ENCODE results near the gene SLC9C2. TPM values are rescaled to one million over a fixed set of nuclear protein-coding genes. Genes with fewer than 3 reads are reported as not detected.

SLC9C2 gene
- total and polyA plus RNA-seq, 2 donors (not counting 1 experiment from before 2014, with no cell fraction given): not detected

- H3K36me3 ChIP-seq (ENCODE audit: control insufficient read depth, insufficient read depth, low read length): no peaks in the 10 kb centered on the region
- no peaks in the 10 kb centered on the region for H3K4me1 ChIP-seq (ENCODE audit: control insufficient read depth, extremely low read depth, insufficient read depth, low read length)
- no peaks in the 10 kb centered on the region for H4K20me1 ChIP-seq (ENCODE audit: control insufficient read depth, extremely low read depth, insufficient read depth, low read length)
- H3K4me3 ChIP-seq (replicated peaks in 1 of 4; ENCODE audit: control extremely low read depth in 1 of 4, insufficient read depth in 1 of 4, low read depth in 3 of 4, low read length in 4 of 4): no peak overlapping the region
- no peak overlapping the region for H3K27ac ChIP-seq (ENCODE audit: insufficient read depth, low read length)
- H3K9me3 ChIP-seq (ENCODE audit: control insufficient read depth, insufficient read depth, low read depth, low read length): no peaks in the 10 kb centered on the region
- no peaks in the 10 kb centered on the region for H3K79me2 ChIP-seq (ENCODE audit: control insufficient read depth, insufficient read depth, low read length)
- H3K9ac ChIP-seq (ENCODE audit: insufficient read depth, low read length): no peak overlapping the region
- H2AFZ ChIP-seq (ENCODE audit: low read length): no peak overlapping the region
- DNase-seq (ENCODE audit: low read depth in 2 of 2): peak in 1 of 2 donors; percentile 8
- no peaks in the 10 kb centered on the region for H3K27me3 ChIP-seq (ENCODE audit: control insufficient read depth, insufficient read depth, low read length)
- no peak overlapping the region for H3K4me2 ChIP-seq (ENCODE audit: extremely low read depth, insufficient read depth, low read length)
- no peak for TF ChIP-seq EZH2 (IDR thresholded peaks at IDR 0.05; ENCODE audit: low read length, missing control alignments)
- TF ChIP-seq, protein P1, sequence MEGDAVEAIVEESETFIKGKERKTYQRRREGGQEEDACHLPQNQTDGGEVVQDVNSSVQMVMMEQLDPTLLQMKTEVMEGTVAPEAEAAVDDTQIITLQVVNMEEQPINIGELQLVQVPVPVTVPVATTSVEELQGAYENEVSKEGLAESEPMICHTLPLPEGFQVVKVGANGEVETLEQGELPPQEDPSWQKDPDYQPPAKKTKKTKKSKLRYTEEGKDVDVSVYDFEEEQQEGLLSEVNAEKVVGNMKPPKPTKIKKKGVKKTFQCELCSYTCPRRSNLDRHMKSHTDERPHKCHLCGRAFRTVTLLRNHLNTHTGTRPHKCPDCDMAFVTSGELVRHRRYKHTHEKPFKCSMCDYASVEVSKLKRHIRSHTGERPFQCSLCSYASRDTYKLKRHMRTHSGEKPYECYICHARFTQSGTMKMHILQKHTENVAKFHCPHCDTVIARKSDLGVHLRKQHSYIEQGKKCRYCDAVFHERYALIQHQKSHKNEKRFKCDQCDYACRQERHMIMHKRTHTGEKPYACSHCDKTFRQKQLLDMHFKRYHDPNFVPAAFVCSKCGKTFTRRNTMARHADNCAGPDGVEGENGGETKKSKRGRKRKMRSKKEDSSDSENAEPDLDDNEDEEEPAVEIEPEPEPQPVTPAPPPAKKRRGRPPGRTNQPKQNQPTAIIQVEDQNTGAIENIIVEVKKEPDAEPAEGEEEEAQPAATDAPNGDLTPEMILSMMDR (conservative IDR thresholded peaks at IDR 0.05 in 1 of 2, IDR thresholded peaks at IDR 0.05 in 1 of 2; ENCODE audit: low read depth in 1 of 2, low read length in 2 of 2): no peak
Observed at GRCh38 chr1:173590557-173590956, 12.3 kb downstream of the SLC9C2 start.

GRCh38 chr1:173581383-173582079 lies 21.3 kb downstream of the SLC9C2 start:
- Histone ChIP-seq H3K9ac (ENCODE audit: insufficient read depth, low read length) (no peak overlapping the region), H4K20me1 (ENCODE audit: control insufficient read depth, extremely low read depth, insufficient read depth, low read length) (no peaks in the 10 kb centered on the region), H3K4me3 (replicated peaks in 1 of 4; ENCODE audit: control extremely low read depth in 1 of 4, insufficient read depth in 1 of 4, low read depth in 3 of 4, low read length in 4 of 4) (no peak overlapping the region), H3K79me2 (ENCODE audit: control insufficient read depth, insufficient read depth, low read length) (no peaks in the 10 kb centered on the region), H3K4me2 (ENCODE audit: extremely low read depth, insufficient read depth, low read length) (no peak overlapping the region), H3K27me3 (ENCODE audit: control insufficient read depth, insufficient read depth, low read length) (peaks cover 13% of the 10 kb centered on the region), H3K9me3 (ENCODE audit: control insufficient read depth, insufficient read depth, low read depth, low read length) (no peaks in the 10 kb centered on the region), H3K36me3 (ENCODE audit: control insufficient read depth, insufficient read depth, low read length) (no peaks in the 10 kb centered on the region), H3K4me1 (ENCODE audit: control insufficient read depth, extremely low read depth, insufficient read depth, low read length) (no peaks in the 10 kb centered on the region), H3K27ac (ENCODE audit: insufficient read depth, low read length) (no peak overlapping the region), H2AFZ (ENCODE audit: low read length) (no peak overlapping the region)
- no peak for DNase-seq (ENCODE audit: low read depth in 2 of 2)
- TF ChIP-seq, protein P1 (conservative IDR thresholded peaks at IDR 0.05 in 1 of 2, IDR thresholded peaks at IDR 0.05 in 1 of 2; ENCODE audit: low read depth in 1 of 2, low read length in 2 of 2): no peak
- no peak for TF ChIP-seq EZH2 (IDR thresholded peaks at IDR 0.05; ENCODE audit: low read length, missing control alignments)

DNA sequence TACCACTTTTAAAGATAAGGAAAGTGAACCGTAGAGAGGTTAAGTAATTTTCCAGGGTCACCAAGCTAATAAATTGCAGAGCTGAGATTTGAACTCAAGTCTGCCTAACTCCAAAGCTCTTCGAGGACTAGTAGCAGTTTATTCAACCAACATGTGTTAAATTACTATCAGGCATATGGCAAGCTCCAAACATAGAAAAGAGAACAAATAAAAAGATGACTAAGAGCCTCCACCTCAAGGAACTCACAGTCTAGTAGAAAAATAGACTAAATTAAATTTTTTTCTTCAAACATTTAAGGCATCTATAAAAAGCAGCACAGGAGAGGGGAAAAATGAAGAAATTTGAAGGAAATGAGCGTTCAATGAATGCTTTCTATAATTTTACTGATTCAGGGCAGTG lies 22.2 kb downstream of the SLC9C2 start:
- Histone ChIP-seq H3K79me2 (ENCODE audit: control insufficient read depth, insufficient read depth, low read length) (no peaks in the 10 kb centered on the region), H3K4me1 (ENCODE audit: control insufficient read depth, extremely low read depth, insufficient read depth, low read length) (no peaks in the 10 kb centered on the region), H3K9ac (ENCODE audit: insufficient read depth, low read length) (no peak overlapping the region), H3K27me3 (ENCODE audit: control insufficient read depth, insufficient read depth, low read length) (peaks cover 13% of the 10 kb centered on the region), H2AFZ (ENCODE audit: low read length) (no peak overlapping the region), H3K9me3 (ENCODE audit: control insufficient read depth, insufficient read depth, low read depth, low read length) (no peaks in the 10 kb centered on the region), H4K20me1 (ENCODE audit: control insufficient read depth, extremely low read depth, insufficient read depth, low read length) (no peaks in the 10 kb centered on the region), H3K27ac (ENCODE audit: insufficient read depth, low read length) (no peak overlapping the region), H3K4me3 (replicated peaks in 1 of 4; ENCODE audit: control extremely low read depth in 1 of 4, insufficient read depth in 1 of 4, low read depth in 3 of 4, low read length in 4 of 4) (no peak overlapping the region), H3K4me2 (ENCODE audit: extremely low read depth, insufficient read depth, low read length) (no peak overlapping the region), H3K36me3 (ENCODE audit: control insufficient read depth, insufficient read depth, low read length) (no peaks in the 10 kb centered on the region)
- TF ChIP-seq, protein P1 (conservative IDR thresholded peaks at IDR 0.05 in 1 of 2, IDR thresholded peaks at IDR 0.05 in 1 of 2; ENCODE audit: low read depth in 1 of 2, low read length in 2 of 2): no peak
- no peak for TF ChIP-seq EZH2 (IDR thresholded peaks at IDR 0.05; ENCODE audit: low read length, missing control alignments)
- no peak for DNase-seq (ENCODE audit: low read depth in 2 of 2)
